Measurements from ENCODE around the gene DNLZ. TPM values are rescaled to one million over a fixed set of nuclear protein-coding genes. Genes with fewer than 3 reads are reported as not detected.

DNLZ gene
- total RNA-seq, 1 donor from 2014 or later = 27.5 TPM

GRCh38 chr9:136317695-136318094 lies 45.8 kb downstream of the DNLZ start:
- H3K36me3 ChIP-seq (ENCODE audit: control insufficient read depth, insufficient read depth, low read length) = no peaks in the 10 kb centered on the region

DNA sequence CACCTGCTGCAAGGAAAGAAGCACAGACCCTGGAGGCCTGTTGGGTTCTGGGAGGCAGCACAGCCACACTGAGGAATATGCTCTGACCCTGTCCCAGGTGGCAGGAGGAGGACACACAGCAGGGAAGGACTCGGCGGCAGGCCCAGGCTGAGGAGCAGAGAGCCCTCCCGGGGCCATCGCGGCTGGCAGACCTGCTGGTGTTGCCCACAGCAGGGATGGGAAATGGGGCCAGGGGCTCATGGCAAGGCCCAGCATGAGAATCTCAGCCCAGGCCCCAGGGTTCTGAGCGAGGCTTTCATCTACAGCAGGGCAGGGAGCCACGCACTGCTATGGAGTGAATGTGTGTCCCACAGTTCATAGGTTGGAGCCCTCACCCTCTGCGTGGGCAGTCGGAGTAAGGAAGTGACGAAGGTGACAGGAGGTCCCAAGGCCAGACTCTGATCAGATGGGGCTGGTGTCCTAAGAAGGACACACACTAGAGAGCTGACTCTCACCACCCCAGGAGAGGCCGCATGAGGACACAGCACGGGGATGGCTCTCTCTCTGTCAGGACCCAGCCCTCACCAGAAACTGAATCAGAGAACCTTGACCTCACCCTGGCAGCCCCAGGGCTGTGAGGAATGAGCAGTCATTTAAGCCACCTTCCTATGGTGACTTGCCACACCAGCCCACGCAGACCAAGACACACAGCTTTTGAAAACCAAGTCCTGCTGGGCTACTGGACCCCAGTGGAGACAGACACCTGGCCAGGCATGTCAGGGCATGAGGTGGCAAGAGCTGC lies 46.5 kb downstream of the DNLZ start:
- Histone ChIP-seq H3K27me3 (ENCODE audit: control insufficient read depth, insufficient read depth, low read length) (peaks cover 11% of the 10 kb centered on the region), H3K4me3 (ENCODE audit: low read depth, low read length) (no peak overlapping the region), H3K36me3 (ENCODE audit: control insufficient read depth, insufficient read depth, low read length) (no peaks in the 10 kb centered on the region)
- no peak for DNase-seq (ENCODE audit: low read depth)
- TF ChIP-seq, protein P1, sequence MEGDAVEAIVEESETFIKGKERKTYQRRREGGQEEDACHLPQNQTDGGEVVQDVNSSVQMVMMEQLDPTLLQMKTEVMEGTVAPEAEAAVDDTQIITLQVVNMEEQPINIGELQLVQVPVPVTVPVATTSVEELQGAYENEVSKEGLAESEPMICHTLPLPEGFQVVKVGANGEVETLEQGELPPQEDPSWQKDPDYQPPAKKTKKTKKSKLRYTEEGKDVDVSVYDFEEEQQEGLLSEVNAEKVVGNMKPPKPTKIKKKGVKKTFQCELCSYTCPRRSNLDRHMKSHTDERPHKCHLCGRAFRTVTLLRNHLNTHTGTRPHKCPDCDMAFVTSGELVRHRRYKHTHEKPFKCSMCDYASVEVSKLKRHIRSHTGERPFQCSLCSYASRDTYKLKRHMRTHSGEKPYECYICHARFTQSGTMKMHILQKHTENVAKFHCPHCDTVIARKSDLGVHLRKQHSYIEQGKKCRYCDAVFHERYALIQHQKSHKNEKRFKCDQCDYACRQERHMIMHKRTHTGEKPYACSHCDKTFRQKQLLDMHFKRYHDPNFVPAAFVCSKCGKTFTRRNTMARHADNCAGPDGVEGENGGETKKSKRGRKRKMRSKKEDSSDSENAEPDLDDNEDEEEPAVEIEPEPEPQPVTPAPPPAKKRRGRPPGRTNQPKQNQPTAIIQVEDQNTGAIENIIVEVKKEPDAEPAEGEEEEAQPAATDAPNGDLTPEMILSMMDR (IDR thresholded peaks at IDR 0.05; ENCODE audit: insufficient read depth, low read length, poor library complexity, severe bottlenecking) = no peak

More at GRCh38 chr9:136317695-136318094, 45.8 kb downstream of the DNLZ start:
- TF ChIP-seq, protein P1 (IDR thresholded peaks at IDR 0.05; ENCODE audit: insufficient read depth, low read length, poor library complexity, severe bottlenecking) = no peak
- Histone ChIP-seq H3K4me3 (ENCODE audit: low read depth, low read length) (no peak overlapping the region), H3K27me3 (ENCODE audit: control insufficient read depth, insufficient read depth, low read length) (peaks cover 17% of the 10 kb centered on the region)
- no peak for DNase-seq (ENCODE audit: low read depth)

GRCh38 chr9:136316271-136316751 lies 47.2 kb downstream of the DNLZ start:
- H3K4me3 ChIP-seq (ENCODE audit: low read depth, low read length) = no peak overlapping the region
- TF ChIP-seq, protein P1 (IDR thresholded peaks at IDR 0.05; ENCODE audit: insufficient read depth, low read length, poor library complexity, severe bottlenecking) = no peak
- no peak for DNase-seq (ENCODE audit: low read depth)
- peaks cover 5% of the 10 kb centered on the region for H3K27me3 ChIP-seq (ENCODE audit: control insufficient read depth, insufficient read depth, low read length)
- H3K36me3 ChIP-seq (ENCODE audit: control insufficient read depth, insufficient read depth, low read length) = no peaks in the 10 kb centered on the region

GRCh38 chr9:136314944-136315343 lies 48.6 kb downstream of the DNLZ start:
- DNase-seq (ENCODE audit: low read depth) = no peak
- TF ChIP-seq, protein P1 (IDR thresholded peaks at IDR 0.05; ENCODE audit: insufficient read depth, low read length, poor library complexity, severe bottlenecking) = no peak
- no peaks in the 10 kb centered on the region for H3K36me3 ChIP-seq (ENCODE audit: control insufficient read depth, insufficient read depth, low read length)
- no peak overlapping the region for H3K4me3 ChIP-seq (ENCODE audit: low read depth, low read length)
- H3K27me3 ChIP-seq (ENCODE audit: control insufficient read depth, insufficient read depth, low read length) = peaks cover 4% of the 10 kb centered on the region

DNA sequence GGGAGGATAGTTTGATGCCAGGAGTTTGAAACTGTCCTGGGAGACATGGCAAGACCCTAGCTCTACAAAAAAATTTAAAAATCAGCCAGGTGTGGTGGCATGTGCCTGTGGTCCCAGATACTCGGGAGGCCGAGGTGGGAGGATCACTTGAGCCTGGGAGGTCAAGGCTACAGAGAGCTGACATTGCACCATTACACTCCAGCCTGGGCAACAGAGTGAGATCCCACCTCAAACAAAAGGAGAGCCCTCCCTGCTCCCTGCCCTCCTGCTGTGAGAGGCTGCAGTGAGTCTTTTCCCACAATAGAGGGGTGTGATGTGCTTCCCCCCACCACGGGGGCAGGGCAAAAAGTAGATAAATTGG lies 49.5 kb downstream of the DNLZ start:
- no peaks in the 10 kb centered on the region for H3K36me3 ChIP-seq (ENCODE audit: control insufficient read depth, insufficient read depth, low read length)
- peaks cover 4% of the 10 kb centered on the region for H3K27me3 ChIP-seq (ENCODE audit: control insufficient read depth, insufficient read depth, low read length)
- no peak for DNase-seq (ENCODE audit: low read depth)
- TF ChIP-seq, protein P1 (IDR thresholded peaks at IDR 0.05; ENCODE audit: insufficient read depth, low read length, poor library complexity, severe bottlenecking) = no peak
- no peak overlapping the region for H3K4me3 ChIP-seq (ENCODE audit: low read depth, low read length)

Measured in kidney epithelial cell (primary cell).